B cell (primary cell): Measurements from ENCODE around the gene TTC24. TPM values are rescaled to one million over a fixed set of nuclear protein-coding genes. Genes with fewer than 3 reads are reported as not detected.
A peak's percentile ranks its signal among the peaks of the same experiment; 100 is the strongest.
"Not testable (repeated sequence)": the region's sequence is repeated elsewhere in the genome, so short reads cannot be mapped to it uniquely, and the experiment has no call there.

ENCODE experiments used
- ATAC-seq: fragments of 200-7000 bp; cut with Tn5 transposase; one replicate; pipeline ENCODE4 v1.10.0; 2021; ENCODE audit warnings: low read depth, mild to moderate bottlenecking, moderate number of reproducible peaks, moderate library complexity
- CTCF ChIA-PET: fragments of 350-600 bp; sonication (Branson Sonifier 250); formaldehyde crosslinking; loops from one replicate; lab custom pipeline; 2021; ENCODE audit warnings: antibody characterized with exemption, inconsistent platforms; lab: Charles Lee
- POLR2A ChIA-PET: fragments of 350-600 bp; sonication (Branson Sonifier 250); formaldehyde crosslinking; loops from one replicate; lab custom pipeline; 2021; ENCODE audit warnings: antibody characterized with exemption; lab: Charles Lee
- DNase-seq: peaks from one replicate; pipeline ENCODE4 v3.0.0; 2013
- H2AFZ ChIP-seq: 2 replicates; pipeline ENCODE4 v1.6.1; 2012; ENCODE audit warnings: mild to moderate bottlenecking, low read depth, low read length; ENCODE audit not compliant: insufficient read depth, poor library complexity, severe bottlenecking
- H3K27ac ChIP-seq, 2 donors: 1 replicate in 1 of 2; 2 replicates in 1 of 2; pipeline ENCODE4 v1.5.1; 2012 to 2013; ENCODE audit warnings: low read length in 2 of 2, mild to moderate bottlenecking in 2 of 2, moderate library complexity in 1 of 2
- H3K27me3 ChIP-seq, 4 experiments: fragments of 200-600 bp in 1 of 4; sonication (generic) in 1 of 4; replicated peaks in 1 of 4; 1 replicate in 2 of 4; 2 replicates in 2 of 4; pipeline versions ENCODE4 v1.6.1 to v1.7.0; 2013 to 2016; ENCODE audit warnings: low read length in 3 of 4, mild to moderate bottlenecking in 2 of 4, mixed read lengths in 1 of 4, moderate library complexity in 1 of 4; ENCODE audit not compliant: insufficient read depth in 4 of 4, control insufficient read depth in 3 of 4; ENCODE audit errors: control extremely low read depth in 1 of 4
- H3K36me3 ChIP-seq, 2 experiments: replicated peaks in 1 of 2; 1 replicate in 1 of 2; 2 replicates in 1 of 2; pipeline versions ENCODE4 v1.6.1 to v1.7.1; 2013; ENCODE audit warnings: low read length in 1 of 2; ENCODE audit not compliant: insufficient read depth in 2 of 2, control insufficient read depth in 1 of 2; ENCODE audit errors: control extremely low read depth in 1 of 2, extremely low read depth in 1 of 2
- H3K4me1 ChIP-seq, 2 donors: fragments of 200-600 bp in 1 of 2; sonication (generic) in 1 of 2; 1 replicate in 1 of 2; 2 replicates in 1 of 2; pipeline versions ENCODE4 v1.5.1 to v1.6.1; 2013 to 2017; ENCODE audit warnings: low read length in 2 of 2; ENCODE audit not compliant: control insufficient read depth in 2 of 2, insufficient read depth in 2 of 2
- H3K4me2 ChIP-seq: replicated peaks from 2 replicates; pipeline ENCODE3; 2012; ENCODE audit warnings: mild to moderate bottlenecking, low read depth, low read length; ENCODE audit not compliant: poor library complexity, severe bottlenecking
- H3K4me3 ChIP-seq, 5 experiments: fragments of 200-600 bp in 1 of 5; sonication (generic) in 1 of 5; 1 replicate in 3 of 5; 2 replicates in 2 of 5; pipeline versions ENCODE4 v1.5.1 to v1.7.0; 2011 to 2016; ENCODE audit warnings: low read length in 4 of 5, mild to moderate bottlenecking in 4 of 5, low read depth in 2 of 5, control low read depth in 1 of 5, moderate library complexity in 1 of 5; ENCODE audit not compliant: insufficient read depth in 1 of 5; ENCODE audit errors: control extremely low read depth in 1 of 5, extremely low read depth in 1 of 5
- H3K79me2 ChIP-seq: fragments of 200-600 bp; sonication (generic); one replicate; pipeline ENCODE4 v1.6.0; 2016; ENCODE audit warnings: low read length; ENCODE audit not compliant: control insufficient read depth, insufficient read depth
- H3K9ac ChIP-seq: fragments of 200-600 bp; sonication (generic); 2 replicates; pipeline ENCODE4 v1.6.1; 2017; ENCODE audit warnings: mild to moderate bottlenecking, low read length, moderate library complexity
- H3K9me3 ChIP-seq, 3 donors: one replicate each; pipeline versions ENCODE4 v1.6.1 to v1.7.1; 2013; ENCODE audit warnings: low read length in 2 of 3; ENCODE audit not compliant: control insufficient read depth in 2 of 3, insufficient read depth in 1 of 3; ENCODE audit errors: control extremely low read depth in 1 of 3
- H4K20me1 ChIP-seq: 2 replicates; pipeline ENCODE4 v1.6.0; 2012; ENCODE audit warnings: mild to moderate bottlenecking, low read length; ENCODE audit not compliant: insufficient read depth, control insufficient read depth, poor library complexity, severe bottlenecking
- H3K27ac Mint-ChIP-seq: one replicate; pipeline ENCODE4 v1.8.0; 2021; ENCODE audit warnings: mixed read lengths
- H3K27me3 Mint-ChIP-seq: one replicate; pipeline ENCODE4 v1.8.0; 2021; ENCODE audit warnings: mixed read lengths
- H3K4me1 Mint-ChIP-seq: one replicate; pipeline ENCODE4 v1.8.0; 2021; ENCODE audit warnings: mixed read lengths
- H3K4me3 Mint-ChIP-seq: one replicate; pipeline ENCODE4 v1.8.0; 2021; ENCODE audit warnings: mixed read lengths
- H3K9me3 Mint-ChIP-seq: one replicate; pipeline ENCODE4 v1.8.0; 2022; ENCODE audit warnings: mixed read lengths; ENCODE audit not compliant: insufficient read depth
- CTCF ChIP-seq: fragments of 200-600 bp; IDR thresholded peaks from one replicate; pipeline ENCODE4 v1.8.0; 2022; ENCODE audit warnings: antibody characterized with exemption, mild to moderate bottlenecking
- EZH2 ChIP-seq: IDR thresholded peaks from 2 replicates; pipeline ENCODE4 v1.6.1; 2012; ENCODE audit warnings: borderline replicate concordance, low read depth, mild to moderate bottlenecking, moderate library complexity, low read length; ENCODE audit not compliant: insufficient read depth, poor library complexity, severe bottlenecking
- WGBS: methylation state at CpG from one replicate; pipeline ENCODE4 v1.1.5; 2013; ENCODE audit warnings: missing lambda C conversion rate; ENCODE audit not compliant: insufficient coverage; 5-methylcytosine and 5-hydroxymethylcytosine counted together
- intact Hi-C: fragments of 100-400 bp; cut with micrococcal nuclease; formaldehyde crosslinking; loops from one replicate; pipeline ENCODE4 v1.10.0; 2022
- polyA plus RNA-seq: library from polyadenylated mRNA; depleted of rRNA; stranded (reverse); fragments of >200 nt; gene quantifications from 2 replicates; pipeline ENCODE4 v1.2.3, GENCODE V29; 2012
- total RNA-seq, 2 donors: library from RNA; stranded (reverse); fragments of 120-200 nt in 1 of 2; gene quantifications; 1 replicate in 1 of 2; 2 replicates in 1 of 2; pipeline versions ENCODE4 v1.2.3 to v1.2.4, GENCODE V29; 2013 to 2022

TTC24 gene
- total and polyA plus RNA-seq, 2 donors (not counting 1 experiment from before 2014, with no cell fraction given), result 24.3 to 29.8 TPM

- Histone ChIP-seq H3K79me2 (peaks cover 1% of the 10 kb centered on the region), H3K27me3 (peaks cover 0 to 10% (median 3%) of the 10 kb centered on the region in 4 experiments), H4K20me1 (no peaks in the 10 kb centered on the region), H3K4me2 (no peak overlapping the region), H3K9ac (no peak overlapping the region), H2AFZ (no peak overlapping the region), H3K4me1 (peaks cover 22 to 28% of the 10 kb centered on the region in 2 donors), H3K9me3 (no peaks in the 10 kb centered on the region), H3K27ac (no peak overlapping the region), H3K4me3 (no peak overlapping the region), H3K36me3 (no peaks in the 10 kb centered on the region)
- 36% methylated on average over 5 of the region's 6 CpGs for WGBS
- DNase-seq (peak; percentile 75), ATAC-seq (peak; percentile 61)
- ChIA-PET POLR2A (interaction anchor here (1.3 to 1.8 kb wide), 2 partner anchors 18 to 128 kb away, joined by 5 to 8 read pairs; partner anchors contain the start of gene NAXE), CTCF (interaction anchor here (0.6 to 7.8 kb wide), 34 partner anchors 8 to 243 kb away, joined by 3 to 126 read pairs (median 6); partner anchors contain the start of genes GPATCH4, IQGAP3, MEF2D and NAXE)
- Mint-ChIP-seq H3K27ac (no peak overlapping the region), H3K27me3 (peaks cover 10% of the 10 kb centered on the region), H3K4me1 (peaks cover 24% of the 10 kb centered on the region), H3K9me3 (no peaks in the 10 kb centered on the region), H3K4me3 (no peak overlapping the region)
- intact Hi-C loops, result loop anchor here (1.0 to 5.0 kb wide), 6 partner anchors 25 to 162 kb away; partner anchors contain the start of genes IQGAP3 and MEF2D
- TF ChIP-seq EZH2 (no peak), CTCF (peak; percentile 80)
Measured at GRCh38 chr1:156608981-156609380, 29.5 kb downstream of the TTC24 start.

GRCh38 chr1:156610072-156610471 lies 30.5 kb downstream of the TTC24 start:
- H3K79me2 ChIP-seq, H3K4me3 ChIP-seq, H3K4me2 ChIP-seq, H3K4me3 Mint-ChIP-seq, H3K9ac ChIP-seq, intact Hi-C loops, H3K27ac ChIP-seq, ATAC-seq, H3K27ac Mint-ChIP-seq, H3K36me3 ChIP-seq, H3K9me3 Mint-ChIP-seq, H2AFZ ChIP-seq, H4K20me1 ChIP-seq, DNase-seq, H3K9me3 ChIP-seq, POLR2A ChIA-PET: not testable (repeated sequence)
- Mint-ChIP-seq H3K27me3 (peaks cover 18% of the 10 kb centered on the region), H3K4me1 (peaks cover 24% of the 10 kb centered on the region)
- WGBS, result 93% methylated on average over 6 of the region's 9 CpGs
- Histone ChIP-seq H3K27me3 (peaks cover 0 to 12% (median 3%) of the 10 kb centered on the region in 4 experiments), H3K4me1 (peaks cover 22 to 28% of the 10 kb centered on the region in 2 donors)
- CTCF ChIA-PET, result interaction anchor here (1.0 to 7.8 kb wide), 9 partner anchors 14 to 225 kb away, joined by 3 to 126 read pairs (median 33); partner anchors contain the start of genes GPATCH4, IQGAP3, NAXE and TTC24
